Stimulated activated CD8-positive, alpha-beta memory T cell treated with anti-CD3 and anti-CD28 coated beads, Interleukin-4, amount 100 ng/mL, for 24 hours (primary cell): Measurements from ENCODE around the gene MYCBP2.
"Not testable (repeated sequence)": the region's sequence is repeated elsewhere in the genome, so short reads cannot be mapped to it uniquely, and the experiment has no call there.

Source experiments
- DNase-seq: peaks from one replicate; pipeline ENCODE4 v3.0.0-alpha.2; 2020; ENCODE audit warnings: low read depth

MYCBP2 gene

GRCh38 chr13:77326905-77327604 is at the start of gene MYCBP2:
MYCBP2 (minus strand) TSS chr13:77327094; CDS start chr13:77326775, 319 bp downstream.
- DNase-seq: peak; percentile 96

GRCh38 chr13:77375560-77376108 is 48.7 kb upstream of the MYCBP2 start:
- no peak for DNase-seq

GRCh38 chr13:77374786-77375185 is 47.9 kb upstream of the MYCBP2 start:
- DNase-seq: no peak

- no peak for DNase-seq
Observed at GRCh38 chr13:77374339-77374738, 47.4 kb upstream of the MYCBP2 start.

- DNase-seq: no peak
Observed at GRCh38 chr13:77373502-77373901, 46.6 kb upstream of the MYCBP2 start.

- no peak for DNase-seq
Observed at GRCh38 chr13:77372275-77372674, 45.4 kb upstream of the MYCBP2 start.

GRCh38 chr13:77370888-77371287 is 44.0 kb upstream of the MYCBP2 start:
- no peak for DNase-seq

- no peak for DNase-seq
Observed at GRCh38 chr13:77362166-77362565, 35.3 kb upstream of the MYCBP2 start.

GRCh38 chr13:77360032-77360685 is 33.3 kb upstream of the MYCBP2 start:
- DNase-seq: no peak

GRCh38 chr13:77359171-77359570 is 32.3 kb upstream of the MYCBP2 start:
- no peak for DNase-seq

GRCh38 chr13:77358001-77358400 is 31.1 kb upstream of the MYCBP2 start:
- DNase-seq: no peak

GRCh38 chr13:77356155-77356554 is 29.3 kb upstream of the MYCBP2 start:
- no peak for DNase-seq

- DNase-seq: no peak
Observed at GRCh38 chr13:77353995-77354394, 27.1 kb upstream of the MYCBP2 start.

GRCh38 chr13:77351315-77351714 is 24.4 kb upstream of the MYCBP2 start:
- DNase-seq: no peak

GRCh38 chr13:77350811-77351210 is 23.9 kb upstream of the MYCBP2 start:
- DNase-seq: no peak

- DNase-seq: no peak
Observed at GRCh38 chr13:77349365-77349764, 22.5 kb upstream of the MYCBP2 start.

- not testable (repeated sequence) for DNase-seq
Observed at GRCh38 chr13:77347351-77347750, 20.5 kb upstream of the MYCBP2 start.

- DNase-seq: no peak
Observed at GRCh38 chr13:77345150-77345780, 18.4 kb upstream of the MYCBP2 start.

- DNase-seq: no peak
Observed at GRCh38 chr13:77343841-77344240, 16.9 kb upstream of the MYCBP2 start.

GRCh38 chr13:77339408-77339807 is 12.5 kb upstream of the MYCBP2 start:
- DNase-seq: no peak

GRCh38 chr13:77338961-77339401 is 12.1 kb upstream of the MYCBP2 start:
- DNase-seq: no peak

- no peak for DNase-seq
Observed at GRCh38 chr13:77338329-77338728, 11.4 kb upstream of the MYCBP2 start.

- DNase-seq: no peak
Observed at GRCh38 chr13:77337159-77337558, 10.3 kb upstream of the MYCBP2 start.
